Testis (tissue), 2 donors: ENCODE data around the gene DIO1.
A peak's percentile ranks its signal among the peaks of the same experiment; 100 is the strongest.

Experiments used
- CTCF ChIP-seq, 3 experiments: fragments of 450-650 bp in 2 of 3; fragments of 200-600 bp in 1 of 3; sonication (generic) in 1 of 3; IDR thresholded peaks; one replicate each; pipeline ENCODE4 v1.5.1; 2016 to 2019; ENCODE audit warnings: antibody characterized with exemption in 3 of 3, mild to moderate bottlenecking in 2 of 3, moderate library complexity in 1 of 3
- POLR2A ChIP-seq: fragments of 450-650 bp; IDR thresholded peaks from one replicate; pipeline ENCODE4 v1.6.1; 2017; ENCODE audit warnings: antibody characterized with exemption, mild to moderate bottlenecking, moderate library complexity

- TF ChIP-seq CTCF (IDR thresholded peaks at IDR 0.05): peak; percentile 28 to 57 (median 47)
- TF ChIP-seq POLR2A: no peak
Measured at GRCh38 chr1:53878492-53879105, 15.4 kb upstream of the DIO1 start.
